NB4 (cell line): ENCODE data around the gene TRABD2B.

Experiments
- DNase-seq: peaks from one replicate; pipeline ENCODE4 v3.0.0; 2010; ENCODE audit warnings: low read depth
- H3K4me3 ChIP-seq: one replicate; pipeline ENCODE4 v1.5.1; 2011; ENCODE audit warnings: mild to moderate bottlenecking, low read depth, low read length, moderate library complexity
- MYC ChIP-seq: IDR thresholded peaks from 2 replicates; pipeline ENCODE4 v1.6.1; 2011; ENCODE audit warnings: low read depth, low read length
- POLR2A ChIP-seq: IDR thresholded peaks from 2 replicates; pipeline ENCODE4 v1.6.1; 2011; ENCODE audit warnings: mild to moderate bottlenecking; ENCODE audit not compliant: insufficient read length; ENCODE audit errors: extremely low read depth
- TF ChIP-seq, protein P1 (sequence below): IDR thresholded peaks from one replicate; pipeline ENCODE4 v1.5.1; 2012; ENCODE audit warnings: low read depth, low read length
- TF ChIP-seq, protein P2 (sequence below): IDR thresholded peaks from 2 replicates; pipeline ENCODE4 v1.6.1; 2011; ENCODE audit warnings: low read depth, low read length

The TRABD2B gene

DNA sequence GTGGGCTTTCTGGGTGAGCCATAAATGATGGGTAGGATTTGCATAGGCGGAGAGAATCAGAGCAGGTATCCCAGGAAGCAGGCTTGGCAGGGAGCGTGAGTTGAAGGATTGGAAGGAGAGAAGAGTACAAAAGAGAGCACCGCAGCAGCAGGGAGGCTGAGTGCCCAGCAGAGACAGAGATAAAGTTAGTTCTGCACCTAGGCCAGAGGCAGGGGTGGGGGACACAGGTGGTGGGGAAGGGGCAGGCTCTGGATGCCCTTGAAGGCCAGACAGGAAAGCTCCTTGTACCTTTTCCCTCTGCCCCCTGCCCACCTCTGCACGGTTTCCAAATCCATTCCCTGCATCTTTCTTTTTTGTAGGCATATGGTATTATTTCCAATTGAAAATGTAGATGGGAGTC is 33.0 kb upstream of the TRABD2B start:
- no peak for DNase-seq
- no peak for TF ChIP-seq POLR2A
- TF ChIP-seq, protein P1, sequence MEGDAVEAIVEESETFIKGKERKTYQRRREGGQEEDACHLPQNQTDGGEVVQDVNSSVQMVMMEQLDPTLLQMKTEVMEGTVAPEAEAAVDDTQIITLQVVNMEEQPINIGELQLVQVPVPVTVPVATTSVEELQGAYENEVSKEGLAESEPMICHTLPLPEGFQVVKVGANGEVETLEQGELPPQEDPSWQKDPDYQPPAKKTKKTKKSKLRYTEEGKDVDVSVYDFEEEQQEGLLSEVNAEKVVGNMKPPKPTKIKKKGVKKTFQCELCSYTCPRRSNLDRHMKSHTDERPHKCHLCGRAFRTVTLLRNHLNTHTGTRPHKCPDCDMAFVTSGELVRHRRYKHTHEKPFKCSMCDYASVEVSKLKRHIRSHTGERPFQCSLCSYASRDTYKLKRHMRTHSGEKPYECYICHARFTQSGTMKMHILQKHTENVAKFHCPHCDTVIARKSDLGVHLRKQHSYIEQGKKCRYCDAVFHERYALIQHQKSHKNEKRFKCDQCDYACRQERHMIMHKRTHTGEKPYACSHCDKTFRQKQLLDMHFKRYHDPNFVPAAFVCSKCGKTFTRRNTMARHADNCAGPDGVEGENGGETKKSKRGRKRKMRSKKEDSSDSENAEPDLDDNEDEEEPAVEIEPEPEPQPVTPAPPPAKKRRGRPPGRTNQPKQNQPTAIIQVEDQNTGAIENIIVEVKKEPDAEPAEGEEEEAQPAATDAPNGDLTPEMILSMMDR, result no peak

DNA sequence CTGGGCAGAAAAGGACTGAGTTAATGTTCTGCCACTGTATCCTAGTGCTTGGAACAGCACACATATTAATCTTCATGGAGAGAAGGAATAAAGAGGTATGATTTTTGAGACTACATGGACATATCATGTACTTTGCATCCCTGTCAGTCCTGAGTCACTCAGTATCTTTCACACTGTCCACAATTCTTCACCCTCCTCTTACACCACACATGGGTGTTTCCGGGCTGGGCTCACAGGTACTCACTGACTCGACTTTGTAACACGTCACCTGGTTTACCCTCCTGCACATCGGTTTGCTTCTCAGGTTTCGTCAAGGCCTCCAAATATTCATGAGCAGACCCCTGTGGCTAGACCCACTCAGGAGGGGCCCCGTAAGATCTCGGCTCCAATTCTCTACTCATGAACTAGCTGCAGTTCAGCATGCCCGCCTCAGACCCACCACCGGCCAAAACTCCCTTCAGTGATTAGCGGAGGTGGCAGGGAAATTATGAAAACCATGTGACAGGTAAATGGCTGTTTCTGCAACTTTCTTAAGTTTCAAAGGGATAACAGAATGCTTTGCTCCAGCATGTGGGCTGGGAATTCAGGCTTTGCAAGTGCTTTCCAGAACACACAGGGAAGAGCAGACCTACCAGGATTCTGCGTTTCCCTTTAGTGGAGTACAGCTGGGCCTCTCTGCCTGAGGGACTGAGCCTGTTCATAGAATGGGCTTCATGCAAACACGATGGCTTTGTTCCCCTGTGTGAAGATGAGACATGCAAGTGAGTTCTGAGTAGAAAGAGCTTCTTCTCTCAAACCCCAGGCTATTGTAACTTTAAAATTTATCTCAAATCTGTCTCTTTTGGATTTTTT is 31.3 kb upstream of the TRABD2B start:
- no peak for DNase-seq
- H3K4me3 ChIP-seq, result no peak overlapping the region
- TF ChIP-seq, protein P2, sequence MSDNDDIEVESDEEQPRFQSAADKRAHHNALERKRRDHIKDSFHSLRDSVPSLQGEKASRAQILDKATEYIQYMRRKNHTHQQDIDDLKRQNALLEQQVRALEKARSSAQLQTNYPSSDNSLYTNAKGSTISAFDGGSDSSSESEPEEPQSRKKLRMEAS, result no peak
- TF ChIP-seq MYC (no peak), POLR2A (no peak)
- TF ChIP-seq, protein P1, result no peak

More for the DNA sequence above, 33.0 kb upstream of the TRABD2B start:
- H3K4me3 ChIP-seq, result no peak overlapping the region

DNA sequence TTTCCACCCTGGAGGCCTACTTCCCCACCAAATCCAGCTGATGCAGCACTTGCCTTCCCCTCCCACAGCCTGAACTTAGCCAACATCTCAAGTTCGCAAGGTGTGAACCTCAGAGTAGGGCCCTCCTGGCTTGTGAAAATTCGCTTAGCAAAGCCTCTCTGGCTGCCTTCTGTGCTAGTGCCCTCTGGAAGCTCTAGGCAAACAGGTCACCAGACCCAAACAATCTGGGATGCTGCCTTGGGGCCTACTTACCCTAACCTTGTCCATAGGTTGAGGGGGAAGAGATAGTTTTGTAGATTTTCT is 30.3 kb upstream of the TRABD2B start:
- TF ChIP-seq, protein P2, result no peak
- no peak for TF ChIP-seq POLR2A
- no peak for TF ChIP-seq MYC
- TF ChIP-seq, protein P1, result no peak
- H3K4me3 ChIP-seq, result no peak overlapping the region
- DNase-seq, result no peak

DNA sequence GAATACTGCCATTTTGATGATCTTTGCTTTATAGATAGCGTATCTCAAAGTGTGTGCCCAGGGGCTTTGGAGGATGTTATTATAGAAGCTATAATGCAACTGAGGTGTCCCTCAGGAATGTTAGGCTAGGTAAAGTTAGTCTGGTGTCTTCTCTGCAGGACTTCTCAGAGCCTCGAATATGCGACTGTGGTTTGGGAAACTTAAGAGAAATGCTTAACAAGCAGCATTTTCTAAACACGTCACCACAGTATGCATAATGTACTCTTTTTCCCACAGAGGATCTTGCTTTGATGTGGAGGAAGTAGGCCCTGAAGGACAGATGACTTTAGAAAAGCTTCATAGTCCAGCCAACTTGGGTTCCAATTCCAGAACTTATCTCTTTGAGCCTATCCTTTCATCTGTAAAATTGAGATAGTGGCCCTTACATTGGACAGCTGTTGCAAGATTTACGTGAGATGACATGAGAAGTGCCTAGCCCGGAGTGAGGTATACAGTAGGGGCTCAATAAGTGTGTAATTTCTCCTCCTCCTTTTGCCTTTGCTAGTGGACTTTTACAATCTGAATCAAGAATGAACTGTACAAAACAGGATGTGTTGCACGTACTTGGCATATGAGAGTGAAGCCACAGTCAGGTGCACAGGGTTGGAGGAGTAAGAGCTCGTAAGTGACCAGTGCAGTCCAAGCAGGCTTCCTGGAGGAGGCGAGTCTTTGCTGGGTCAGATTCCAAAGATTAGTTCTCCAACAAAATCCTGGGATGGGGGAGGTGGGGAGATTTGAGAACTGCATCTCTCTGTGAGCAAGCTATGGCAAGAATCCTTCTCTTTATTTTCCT is 29.7 kb upstream of the TRABD2B start:
- TF ChIP-seq, protein P2, result no peak
- TF ChIP-seq MYC (no peak), POLR2A (no peak)
- TF ChIP-seq, protein P1, result no peak
- no peak for DNase-seq

DNA sequence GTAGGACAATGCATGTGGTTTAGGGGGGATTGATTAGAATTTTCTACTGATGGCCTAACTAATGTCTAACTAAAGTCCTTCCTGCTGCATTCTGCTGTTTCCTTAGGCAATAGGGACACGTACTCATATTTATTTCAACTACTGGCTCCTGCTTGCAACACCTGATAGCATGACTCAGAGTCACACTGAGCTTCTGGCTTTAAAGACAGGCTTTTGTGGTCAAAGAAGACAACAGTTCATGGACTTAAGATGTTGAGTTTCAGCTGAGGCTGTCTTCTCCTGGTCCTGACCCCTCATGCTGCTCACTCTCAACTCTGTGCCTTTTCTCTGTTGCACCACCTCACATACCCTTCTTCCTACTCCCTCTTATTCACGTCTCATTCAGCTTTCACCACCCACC is 29.1 kb upstream of the TRABD2B start:
- TF ChIP-seq, protein P2, result no peak
- no peak for TF ChIP-seq MYC
- TF ChIP-seq, protein P1, result no peak
- TF ChIP-seq POLR2A, result no peak
- peak; percentile 42 for DNase-seq
- H3K4me3 ChIP-seq, result no peak overlapping the region

More for the DNA sequence above, 29.7 kb upstream of the TRABD2B start:
- no peak overlapping the region for H3K4me3 ChIP-seq
